GM12872 (cell line): ENCODE measurements around the gene CSF1.

Experiments used
- CTCF ChIP-seq: IDR thresholded peaks from 3 replicates; pipeline ENCODE4 v1.5.1; 2011; ENCODE audit warnings: low read depth, mild to moderate bottlenecking, low read length, moderate library complexity; ENCODE audit not compliant: insufficient read depth

Gene CSF1

DNA sequence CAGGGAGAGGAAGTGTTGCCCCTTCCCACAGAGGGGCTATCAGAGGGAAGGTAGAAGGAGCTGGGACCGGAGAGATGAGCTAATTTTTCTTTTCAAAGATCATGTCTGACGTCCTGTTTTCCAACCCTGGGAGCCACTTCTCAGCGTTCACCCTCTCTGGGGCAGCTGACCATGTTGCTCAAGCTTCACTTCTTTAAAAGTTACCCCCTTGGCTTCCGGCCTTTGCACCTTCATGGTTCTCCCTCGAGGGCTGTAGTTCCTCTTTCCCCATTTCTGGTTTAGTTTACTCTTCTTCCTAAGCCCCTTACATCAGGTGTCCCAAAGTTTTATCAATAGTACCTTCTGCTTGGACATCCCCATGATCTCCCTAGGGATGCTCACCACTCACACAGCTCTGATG, 23.8 kb upstream of the CSF1 start:
- no peak for TF ChIP-seq CTCF

DNA sequence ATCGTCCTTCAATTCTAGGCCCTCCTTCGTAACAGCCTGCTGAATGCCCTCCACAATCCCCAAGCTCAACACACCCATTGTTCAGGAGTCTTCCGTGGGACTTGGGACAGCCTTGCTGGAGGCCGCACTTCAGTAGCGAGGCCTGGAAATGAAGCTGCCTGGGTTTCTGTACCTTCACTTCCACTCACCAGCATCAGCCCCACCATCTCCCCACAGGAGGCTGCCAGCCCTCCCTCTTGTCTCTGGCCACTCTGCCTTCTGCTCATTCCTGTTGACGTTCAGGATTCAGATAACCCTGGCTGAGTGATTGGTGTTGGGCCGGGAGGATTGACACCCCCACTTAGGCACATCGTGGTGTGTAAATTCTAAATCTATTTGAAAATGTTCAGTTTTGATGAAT, 23.4 kb upstream of the CSF1 start:
- TF ChIP-seq CTCF, result no peak

GRCh38 chr1:109887884-109888283, 22.8 kb upstream of the CSF1 start:
- TF ChIP-seq CTCF, result no peak

- no peak for TF ChIP-seq CTCF
Observed at GRCh38 chr1:109889094-109889493, 21.6 kb upstream of the CSF1 start.

DNA sequence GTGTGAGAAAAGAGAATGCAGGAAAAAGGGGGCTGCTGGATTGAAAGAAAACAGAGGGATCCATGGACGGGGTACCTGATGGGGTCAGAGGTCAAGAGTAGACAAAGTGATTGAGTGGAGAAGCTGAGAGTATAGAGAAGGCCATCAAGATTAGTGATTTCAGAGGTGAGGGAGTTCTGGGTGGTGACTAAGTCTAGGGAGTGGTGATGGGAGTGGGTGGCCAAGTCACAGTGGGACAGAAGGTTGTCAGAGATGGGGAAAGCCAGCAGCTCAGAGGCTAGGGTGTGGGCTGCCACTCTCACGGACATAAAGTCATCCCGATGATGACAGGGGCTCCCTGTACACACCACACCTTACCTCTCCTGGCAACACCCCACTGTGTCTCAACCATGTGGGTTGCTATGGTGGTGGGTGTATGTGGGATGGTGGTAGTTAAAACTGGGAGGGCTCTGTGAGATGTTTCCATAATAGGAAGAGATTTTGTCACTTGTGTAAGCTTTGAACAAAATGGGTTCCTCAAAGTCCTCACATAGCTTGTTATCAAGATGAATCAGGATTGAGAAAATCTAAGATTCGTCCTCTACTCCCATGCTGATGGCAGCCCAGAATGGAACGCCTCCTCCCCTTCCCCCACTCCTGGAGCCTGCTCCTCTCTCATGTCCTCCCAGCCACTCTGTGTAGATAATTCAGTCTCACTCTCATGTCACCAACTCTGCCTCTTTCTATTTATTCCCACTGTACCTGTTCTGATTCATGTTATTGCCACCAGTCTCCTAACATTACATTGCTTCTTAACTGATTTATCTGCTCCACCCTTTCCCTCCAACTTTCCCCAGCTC, 20.3 kb upstream of the CSF1 start:
- TF ChIP-seq CTCF, result no peak

DNA sequence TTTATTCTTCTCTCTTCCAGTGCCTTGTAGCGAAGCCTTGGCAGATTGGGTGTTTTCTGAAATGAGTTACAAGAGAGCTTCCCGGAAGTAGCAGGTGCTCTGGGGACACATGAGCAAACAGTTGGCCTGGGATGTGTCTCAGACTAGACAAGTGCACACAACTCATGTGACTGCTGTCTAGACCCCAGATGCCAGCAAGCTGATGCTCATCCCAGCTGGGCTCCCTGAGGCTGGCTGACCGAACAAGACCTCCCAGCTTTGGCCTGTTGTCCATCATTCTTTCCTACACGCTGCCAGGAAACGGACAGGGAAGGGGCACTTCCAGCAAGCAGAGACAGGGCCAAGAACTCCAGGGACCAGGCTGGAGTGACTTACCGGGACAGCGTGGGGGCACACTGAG, 18.7 kb upstream of the CSF1 start:
- no peak for TF ChIP-seq CTCF

- no peak for TF ChIP-seq CTCF
Observed at GRCh38 chr1:109892561-109893368, 17.9 kb upstream of the CSF1 start.
